Measurements from ENCODE around the gene ITPR1.

ITPR1 gene

DNA sequence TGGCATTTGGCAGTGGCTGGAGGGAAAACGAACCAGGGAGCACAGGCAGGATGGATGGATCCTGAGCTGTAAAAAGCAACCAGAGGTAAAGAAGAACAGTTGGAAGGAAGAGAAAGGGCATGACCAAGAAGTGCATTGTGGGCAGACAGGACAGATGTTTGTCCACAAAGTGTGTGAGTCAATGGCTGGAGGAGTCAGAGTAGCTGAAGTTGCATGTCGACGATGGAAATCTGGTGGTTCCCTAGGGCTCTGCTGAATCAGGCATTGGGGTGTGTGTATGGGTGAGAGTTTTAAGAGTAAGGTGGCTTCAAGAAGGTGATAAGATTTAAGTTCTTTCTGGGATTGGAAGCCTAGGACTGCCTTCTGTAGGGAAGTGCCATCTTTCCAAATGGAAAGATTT is 272.1 kb downstream of the ITPR1 start:
- no peak for DNase-seq

- no peak for DNase-seq
Observed at GRCh38 chr3:4766263-4766662, 273.1 kb downstream of the ITPR1 start.

- DNase-seq, result no peak
Observed at GRCh38 chr3:4766716-4767499, 273.8 kb downstream of the ITPR1 start.

- no peak for DNase-seq
Observed at GRCh38 chr3:4768021-4768420, 274.9 kb downstream of the ITPR1 start.

DNA sequence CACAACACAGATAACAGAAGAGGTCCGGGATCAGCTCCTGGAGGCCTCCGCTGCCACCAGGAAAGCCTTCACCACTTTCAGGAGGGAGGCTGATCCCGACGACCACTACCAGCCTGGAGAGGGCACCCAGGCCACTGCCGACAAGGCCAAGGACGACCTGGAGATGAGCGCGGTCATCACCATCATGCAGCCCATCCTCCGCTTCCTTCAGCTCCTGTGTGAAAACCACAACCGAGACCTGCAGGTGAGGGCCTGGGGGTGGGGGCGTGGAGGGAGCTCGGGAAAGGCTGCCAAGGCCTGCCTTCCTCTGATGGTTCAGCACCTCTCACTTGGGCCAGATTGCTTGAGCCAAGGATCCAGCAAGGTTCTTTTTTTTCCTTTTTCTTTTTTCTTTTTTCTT is 275.4 kb downstream of the ITPR1 start:
- DNase-seq, result no peak

DNA sequence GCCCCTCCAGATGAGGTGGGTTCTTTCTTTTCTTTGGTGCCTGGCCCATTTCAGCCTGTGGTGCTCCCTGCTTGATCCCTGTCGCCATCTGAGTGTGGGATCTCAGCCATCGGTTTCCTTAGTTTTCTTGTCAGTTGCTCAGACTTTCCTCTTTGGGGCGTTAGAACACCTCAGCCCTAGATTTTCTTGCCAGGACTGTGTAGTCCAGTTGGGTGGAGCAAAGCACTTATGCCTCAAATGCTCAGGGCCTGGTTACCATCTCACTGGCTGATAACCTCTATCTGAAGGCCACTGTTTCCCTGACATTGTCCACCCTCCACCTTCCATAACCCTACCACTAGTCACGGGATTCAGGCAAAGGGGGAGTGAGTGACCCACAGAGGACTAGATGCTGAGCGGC is 277.4 kb downstream of the ITPR1 start:
- no peak for DNase-seq

DNA sequence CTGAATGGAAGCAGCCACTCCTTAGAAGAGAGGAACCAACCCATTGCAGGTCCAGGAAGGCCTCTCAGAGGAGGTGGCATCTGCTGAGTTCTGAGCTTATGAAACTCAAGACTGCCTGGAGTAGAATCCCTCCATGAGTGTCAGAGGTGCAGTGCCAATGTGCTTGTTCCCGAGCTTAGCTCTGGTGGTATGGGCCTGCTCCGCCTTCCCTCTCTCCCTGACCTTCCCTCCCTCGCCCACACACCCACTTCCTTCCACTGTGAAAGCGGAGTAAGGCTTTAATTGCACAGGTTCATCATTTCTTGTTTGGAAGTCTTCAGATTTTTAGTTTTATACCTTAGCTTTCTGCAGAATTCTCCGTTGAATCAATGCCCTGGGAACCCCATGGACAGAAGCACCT is 278.1 kb downstream of the ITPR1 start:
- no peak for DNase-seq

DNA sequence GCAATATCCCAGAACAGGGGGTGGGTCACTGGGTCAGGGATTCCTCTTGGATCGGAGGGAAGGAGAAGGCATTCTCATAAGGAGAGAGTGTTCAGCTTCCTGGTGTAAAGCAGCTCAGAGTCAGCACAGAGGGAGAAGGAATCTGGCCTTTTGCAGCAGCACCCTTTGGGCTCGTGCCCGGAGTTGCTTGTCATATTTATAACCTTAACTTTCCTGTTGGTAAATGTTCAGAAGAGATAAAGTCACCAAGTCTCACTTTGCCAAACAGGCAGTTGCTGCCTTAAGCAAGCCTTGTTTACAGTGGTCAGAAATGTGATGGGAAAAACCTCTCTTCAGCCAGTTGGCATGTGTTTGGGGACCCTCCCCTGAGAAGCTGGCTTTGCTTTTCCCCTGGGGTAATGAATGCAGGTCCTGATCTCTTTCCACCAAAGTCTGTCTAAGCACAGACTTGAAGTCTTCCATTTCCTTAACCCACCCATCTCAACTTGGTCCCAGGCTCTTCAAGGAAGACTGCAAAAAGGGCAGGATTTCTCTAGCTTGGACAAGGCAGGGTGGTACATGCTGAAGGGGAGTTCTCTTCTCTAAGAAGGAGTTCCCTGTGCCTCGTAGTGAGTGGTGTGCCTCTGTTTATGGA is 279.1 kb downstream of the ITPR1 start:
- no peak for DNase-seq

DNA sequence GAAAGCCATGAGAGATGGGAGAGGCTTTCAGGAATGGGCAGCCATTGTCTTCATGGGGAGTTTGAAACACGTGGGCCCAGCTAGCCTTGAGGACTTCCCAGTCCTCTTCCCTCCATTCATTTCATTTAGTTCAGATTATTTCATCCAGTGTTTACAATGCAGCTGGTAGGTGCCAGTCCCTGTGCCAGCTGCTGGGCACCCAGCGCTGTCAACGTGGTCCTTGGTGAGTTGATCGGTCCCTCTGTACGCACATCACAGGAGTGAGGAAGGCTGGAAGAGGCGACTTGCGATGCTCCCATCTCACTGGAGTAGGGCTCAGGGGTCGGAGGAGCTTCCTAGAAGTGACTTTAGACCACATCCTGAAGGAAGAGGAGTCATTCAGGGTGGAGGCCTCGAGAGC is 279.7 kb downstream of the ITPR1 start:
- DNase-seq, result no peak

DNA sequence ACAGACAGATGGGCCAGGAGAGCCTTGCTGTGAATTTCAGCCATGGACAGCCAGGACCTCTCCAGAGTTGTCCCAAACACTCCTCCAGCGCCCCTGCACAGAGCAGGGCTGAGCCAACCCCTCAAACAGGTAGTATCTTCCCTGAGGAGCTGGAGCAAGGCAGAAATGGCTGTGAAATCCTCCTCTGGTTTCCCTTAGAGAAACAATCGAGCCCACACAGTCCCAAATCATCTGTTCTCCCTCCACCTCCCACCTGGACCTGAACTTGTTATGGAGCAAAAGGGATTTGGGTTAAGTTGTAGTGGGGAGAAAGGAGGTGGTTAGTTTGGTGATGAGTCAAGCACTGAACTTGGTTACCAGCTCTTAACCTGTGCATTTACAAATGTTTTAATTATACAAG is 280.4 kb downstream of the ITPR1 start:
- DNase-seq, result no peak

DNA sequence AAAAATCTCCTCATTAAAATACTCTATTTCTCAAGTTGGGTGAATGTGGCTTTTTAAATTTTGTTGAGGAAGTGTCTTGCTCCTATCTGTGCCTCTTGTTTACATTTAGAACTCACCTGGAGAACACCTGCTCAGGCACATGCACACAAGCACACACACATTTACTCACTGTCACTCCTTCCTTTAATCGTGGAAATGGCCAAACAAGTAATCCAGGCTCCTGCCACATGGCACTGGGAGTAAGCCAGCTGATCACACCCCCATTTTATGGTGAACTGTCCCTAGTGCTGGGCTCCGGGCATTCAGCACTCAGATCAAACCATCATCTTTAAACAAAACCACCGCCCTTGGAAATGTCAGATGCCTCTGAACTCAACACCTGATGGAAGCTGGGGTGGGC is 281.4 kb downstream of the ITPR1 start:
- DNase-seq, result no peak

DNA sequence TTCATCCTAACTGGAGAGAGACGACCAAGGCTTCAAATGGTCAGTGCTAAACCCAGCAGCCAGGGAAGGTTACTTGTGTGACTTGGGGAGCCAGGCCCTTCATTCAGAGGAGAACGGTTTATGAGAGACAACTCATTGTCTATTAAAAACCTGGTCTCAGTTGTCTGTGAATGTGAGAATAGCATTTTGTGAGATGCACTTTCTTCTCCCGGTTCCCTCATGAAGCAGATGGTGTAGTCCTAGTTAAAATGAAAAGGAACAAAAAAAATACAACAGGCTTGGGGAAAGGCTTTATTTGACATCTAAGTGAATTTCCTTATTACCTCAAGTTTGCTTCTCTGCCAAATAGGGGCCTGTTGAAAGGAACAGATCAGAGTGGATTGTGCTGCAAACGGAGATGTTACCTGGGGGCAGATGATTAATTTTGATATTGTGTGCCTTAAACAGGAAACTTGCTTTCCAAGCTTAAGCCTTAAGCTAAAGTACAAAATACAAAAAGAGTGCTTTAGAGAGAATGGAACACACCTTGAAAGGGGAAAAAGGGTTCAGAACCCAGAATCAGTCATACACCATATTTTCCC is 283.3 kb downstream of the ITPR1 start:
- no peak for DNase-seq

DNA sequence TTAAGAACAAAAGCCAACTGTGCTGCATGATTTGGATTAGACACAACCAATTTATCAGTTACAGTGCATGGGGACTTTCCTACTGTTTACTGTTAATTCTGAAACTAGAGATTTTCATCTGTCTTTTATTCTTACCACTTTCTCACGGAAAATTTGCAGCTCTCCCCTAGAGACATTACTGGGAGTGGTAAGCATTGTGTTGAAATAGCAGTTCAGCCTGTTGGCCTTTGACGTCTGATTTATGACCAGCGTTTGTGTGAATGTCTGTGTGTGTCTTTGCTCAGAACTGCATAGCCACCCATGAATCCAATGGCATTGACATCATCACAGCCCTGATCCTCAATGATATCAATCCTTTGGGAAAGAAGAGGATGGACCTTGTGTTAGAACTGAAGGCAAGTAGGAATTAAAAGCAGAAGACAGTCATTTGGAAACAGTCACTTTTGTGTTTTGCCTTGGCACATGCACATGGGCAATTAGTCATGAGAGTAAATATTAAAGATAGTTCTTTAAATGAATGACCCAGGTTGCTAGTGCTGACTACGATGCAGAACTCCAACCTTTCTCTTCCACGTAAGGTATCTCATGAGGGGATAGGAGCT is 283.9 kb downstream of the ITPR1 start:
- DNase-seq, result no peak

DNA sequence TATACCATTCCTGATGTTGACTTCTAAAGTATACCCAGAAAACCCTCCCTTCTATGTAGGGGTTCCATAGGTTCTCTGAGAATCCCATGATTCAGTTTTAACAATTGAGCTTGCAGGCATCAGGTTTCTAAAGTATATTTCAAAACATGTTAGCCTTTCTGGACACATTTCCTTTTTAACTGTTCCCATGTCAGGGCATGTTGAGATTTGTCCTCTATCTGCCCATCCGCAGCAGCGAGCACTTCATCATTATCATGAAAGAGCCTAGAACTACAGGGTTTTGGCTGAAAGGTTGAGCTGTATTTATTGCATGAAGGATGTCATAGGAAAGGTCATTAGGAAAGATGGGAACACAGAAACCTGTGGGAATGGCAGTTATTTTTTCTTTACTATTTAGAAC is 285.0 kb downstream of the ITPR1 start:
- no peak for DNase-seq

- no peak for DNase-seq
Observed at GRCh38 chr3:4778740-4779139, 285.6 kb downstream of the ITPR1 start.

GRCh38 chr3:4780545-4780957 is 287.4 kb downstream of the ITPR1 start:
- no peak for DNase-seq

GRCh38 chr3:4782095-4782494 is 288.9 kb downstream of the ITPR1 start:
- DNase-seq, result no peak

DNA sequence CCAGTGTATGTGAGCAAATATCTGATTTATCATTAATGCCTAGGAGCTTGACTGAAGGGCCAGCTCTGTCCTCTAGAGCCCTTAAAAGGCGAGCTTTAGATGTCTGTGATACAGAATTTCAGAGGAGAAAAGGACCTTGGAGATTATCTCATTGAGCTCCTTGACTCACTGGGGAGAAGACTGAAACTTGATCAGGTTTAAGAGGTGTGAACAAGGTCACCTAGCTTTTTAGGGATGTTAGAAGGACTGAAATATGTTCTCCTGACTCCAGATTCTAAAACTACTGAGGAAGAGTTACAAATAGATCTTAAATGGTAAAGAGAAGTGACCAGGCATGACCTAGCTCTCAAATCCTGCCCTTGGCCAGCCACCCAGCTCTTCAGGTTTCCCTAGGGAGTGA is 292.4 kb downstream of the ITPR1 start:
- no peak for DNase-seq

DNA sequence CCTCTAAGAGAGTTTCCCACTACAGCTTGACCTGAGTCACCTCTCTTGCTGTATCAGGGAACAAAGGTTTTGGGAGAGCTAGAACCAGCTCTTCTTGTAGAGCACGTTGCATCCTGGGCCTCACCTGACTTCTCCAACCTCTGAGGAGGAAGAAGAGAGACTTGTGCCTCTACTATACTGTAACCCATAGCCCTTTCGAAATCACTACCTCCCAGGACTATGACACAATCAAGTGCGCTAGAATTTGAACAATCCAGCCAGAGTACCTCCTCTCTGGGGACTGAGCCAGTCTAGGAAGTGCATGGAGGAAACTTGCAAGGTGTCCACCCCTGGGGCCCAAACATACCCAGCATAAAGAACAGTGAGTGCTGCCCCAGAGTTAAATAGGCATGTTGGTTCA is 293.3 kb downstream of the ITPR1 start:
- DNase-seq, result no peak

- no peak for DNase-seq
Observed at GRCh38 chr3:4791358-4791757, 298.2 kb downstream of the ITPR1 start.

- no peak for DNase-seq
Observed at GRCh38 chr3:4793311-4793710, 300.2 kb downstream of the ITPR1 start.

DNA sequence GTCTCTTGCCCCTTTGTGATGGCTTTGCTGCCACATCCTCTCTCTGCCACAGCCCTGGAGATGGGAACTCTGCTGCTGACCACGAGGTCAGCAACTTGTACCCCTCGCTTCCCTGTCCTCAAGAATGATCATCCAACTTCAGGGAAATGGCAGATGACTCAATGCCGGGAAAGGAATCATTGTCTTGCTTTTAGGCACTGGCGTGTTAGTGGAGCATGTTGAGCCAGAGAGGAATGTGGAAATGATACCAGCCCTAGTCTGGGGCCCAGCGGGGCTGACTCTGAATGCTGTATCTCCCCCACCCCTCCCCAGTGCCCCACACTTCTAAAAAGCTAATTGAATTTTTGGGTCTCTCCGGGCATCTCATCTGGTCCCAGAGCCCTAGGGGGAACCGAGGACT is 301.2 kb downstream of the ITPR1 start:
- DNase-seq, result no peak

GRCh38 chr3:4794798-4795197 is 301.6 kb downstream of the ITPR1 start:
- no peak for DNase-seq

DNA sequence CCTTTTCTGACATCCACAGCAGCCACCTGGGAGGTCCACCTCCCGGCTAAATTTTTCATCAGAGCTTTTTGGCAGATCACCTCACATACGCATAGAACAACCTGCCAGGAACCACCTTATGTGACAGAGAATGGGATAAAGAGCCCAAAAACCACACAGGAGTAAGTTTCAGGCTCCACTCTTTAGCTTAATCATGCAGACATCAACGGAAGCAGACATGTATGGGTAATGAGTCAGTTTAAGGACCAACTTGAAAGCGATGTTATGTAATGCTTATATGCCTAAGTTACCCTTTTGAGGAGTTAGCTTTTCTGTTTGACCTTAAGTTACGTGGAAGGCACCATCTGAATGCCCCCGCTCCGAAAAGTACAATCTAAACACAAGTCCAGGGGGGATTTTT is 302.8 kb downstream of the ITPR1 start:
- DNase-seq, result no peak

Measured in eye (tissue), 1 donor.